ENCODE results near the gene USH2A. TPM values are rescaled to one million over a fixed set of nuclear protein-coding genes. Genes with fewer than 3 reads are reported as not detected.

Gene USH2A
- total RNA-seq, 4 donors from 2014 or later = under 0.01 to 1.9 (median under 0.01) TPM

DNA sequence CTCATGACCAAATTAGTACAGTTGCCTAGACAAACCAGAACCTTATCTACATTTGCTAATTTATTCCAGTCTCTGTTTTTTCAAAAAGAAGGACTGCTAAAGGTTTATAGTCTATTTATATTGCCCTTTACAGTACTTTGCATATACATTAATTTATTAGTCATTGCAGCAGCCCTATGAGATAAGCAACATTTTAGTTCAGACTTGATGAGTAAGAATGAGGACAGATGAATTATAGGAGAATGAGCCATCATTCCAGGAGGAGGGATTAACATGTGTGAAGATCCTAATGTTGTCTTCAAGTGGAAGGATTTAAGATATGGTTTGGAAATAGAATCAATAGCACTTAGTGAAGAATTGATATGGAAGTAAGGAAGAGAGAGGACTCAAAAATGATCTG, 703.7 kb downstream of the USH2A start:
- no peak overlapping the region for H3K27ac ChIP-seq (replicated peaks in 1 of 4)
- no peak for DNase-seq (ENCODE audit: extremely low spot score)
- TF ChIP-seq POLR2AphosphoS5 (IDR thresholded peaks at IDR 0.05) = no peak
- no peaks in the 10 kb centered on the region for H3K36me3 ChIP-seq
- no peaks in the 10 kb centered on the region for H3K4me1 ChIP-seq
- H3K4me3 ChIP-seq = no peak overlapping the region
- H3K27me3 ChIP-seq = peaks cover 0 to 7% (median 0%) of the 10 kb centered on the region in 4 donors
- no peaks in the 10 kb centered on the region for H3K9me3 ChIP-seq
- intact Hi-C loops (cut with DNase I) = no loop called here

DNA sequence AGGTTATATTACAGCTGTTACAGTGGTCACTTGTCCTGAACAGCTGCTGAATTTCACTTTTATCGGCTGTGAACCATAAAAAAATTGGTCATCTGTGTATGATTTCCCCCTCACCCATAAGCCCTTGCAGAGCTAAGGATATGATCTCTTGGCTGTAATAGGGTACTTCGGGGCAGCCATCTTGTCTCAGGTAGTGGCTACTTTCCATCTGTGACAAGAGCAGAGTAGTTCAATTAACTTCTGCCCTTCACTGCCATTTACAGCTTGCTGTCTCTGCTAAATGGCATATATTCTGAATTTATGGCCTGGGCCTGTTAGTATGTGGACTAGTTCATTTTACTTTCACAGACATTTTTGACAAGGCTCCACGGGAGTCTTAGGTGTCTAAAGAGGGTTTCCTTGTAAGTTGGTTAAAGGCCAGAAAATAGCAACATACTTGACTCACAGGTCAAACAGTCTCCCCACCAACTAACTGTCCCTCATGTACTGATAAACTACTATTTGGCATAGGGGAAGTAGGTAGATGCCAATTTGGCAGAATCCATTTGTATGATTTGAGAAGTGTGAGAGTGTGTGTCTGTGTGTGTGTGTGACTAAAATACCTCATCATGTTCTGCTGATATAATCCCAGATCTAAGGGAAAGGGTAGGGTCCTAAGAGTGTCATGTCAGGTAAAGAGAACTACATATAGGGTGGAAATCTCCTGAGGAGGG, 704.5 kb downstream of the USH2A start:
- no peaks in the 10 kb centered on the region for H3K9me3 ChIP-seq
- no peaks in the 10 kb centered on the region for H3K36me3 ChIP-seq
- H3K4me1 ChIP-seq = no peaks in the 10 kb centered on the region
- intact Hi-C loops (cut with DNase I) = no loop called here
- TF ChIP-seq EP300 (IDR thresholded peaks at IDR 0.05) = no peak
- TF ChIP-seq POLR2AphosphoS5 (IDR thresholded peaks at IDR 0.05) = no peak
- TF ChIP-seq, protein P1, sequence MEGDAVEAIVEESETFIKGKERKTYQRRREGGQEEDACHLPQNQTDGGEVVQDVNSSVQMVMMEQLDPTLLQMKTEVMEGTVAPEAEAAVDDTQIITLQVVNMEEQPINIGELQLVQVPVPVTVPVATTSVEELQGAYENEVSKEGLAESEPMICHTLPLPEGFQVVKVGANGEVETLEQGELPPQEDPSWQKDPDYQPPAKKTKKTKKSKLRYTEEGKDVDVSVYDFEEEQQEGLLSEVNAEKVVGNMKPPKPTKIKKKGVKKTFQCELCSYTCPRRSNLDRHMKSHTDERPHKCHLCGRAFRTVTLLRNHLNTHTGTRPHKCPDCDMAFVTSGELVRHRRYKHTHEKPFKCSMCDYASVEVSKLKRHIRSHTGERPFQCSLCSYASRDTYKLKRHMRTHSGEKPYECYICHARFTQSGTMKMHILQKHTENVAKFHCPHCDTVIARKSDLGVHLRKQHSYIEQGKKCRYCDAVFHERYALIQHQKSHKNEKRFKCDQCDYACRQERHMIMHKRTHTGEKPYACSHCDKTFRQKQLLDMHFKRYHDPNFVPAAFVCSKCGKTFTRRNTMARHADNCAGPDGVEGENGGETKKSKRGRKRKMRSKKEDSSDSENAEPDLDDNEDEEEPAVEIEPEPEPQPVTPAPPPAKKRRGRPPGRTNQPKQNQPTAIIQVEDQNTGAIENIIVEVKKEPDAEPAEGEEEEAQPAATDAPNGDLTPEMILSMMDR (IDR thresholded peaks at IDR 0.05) = no peak
- no peak for TF ChIP-seq POLR2A (IDR thresholded peaks at IDR 0.05; ENCODE audit: low read depth)
- no peak overlapping the region for H3K4me3 ChIP-seq
- 30% methylated on average over 3 of the region's 3 CpGs for WGBS
- DNase-seq (ENCODE audit: extremely low spot score) = no peak
- no peak overlapping the region for H3K27ac ChIP-seq (replicated peaks in 1 of 4)
- H3K27me3 ChIP-seq = peaks cover 0 to 7% (median 0%) of the 10 kb centered on the region in 4 donors

DNA sequence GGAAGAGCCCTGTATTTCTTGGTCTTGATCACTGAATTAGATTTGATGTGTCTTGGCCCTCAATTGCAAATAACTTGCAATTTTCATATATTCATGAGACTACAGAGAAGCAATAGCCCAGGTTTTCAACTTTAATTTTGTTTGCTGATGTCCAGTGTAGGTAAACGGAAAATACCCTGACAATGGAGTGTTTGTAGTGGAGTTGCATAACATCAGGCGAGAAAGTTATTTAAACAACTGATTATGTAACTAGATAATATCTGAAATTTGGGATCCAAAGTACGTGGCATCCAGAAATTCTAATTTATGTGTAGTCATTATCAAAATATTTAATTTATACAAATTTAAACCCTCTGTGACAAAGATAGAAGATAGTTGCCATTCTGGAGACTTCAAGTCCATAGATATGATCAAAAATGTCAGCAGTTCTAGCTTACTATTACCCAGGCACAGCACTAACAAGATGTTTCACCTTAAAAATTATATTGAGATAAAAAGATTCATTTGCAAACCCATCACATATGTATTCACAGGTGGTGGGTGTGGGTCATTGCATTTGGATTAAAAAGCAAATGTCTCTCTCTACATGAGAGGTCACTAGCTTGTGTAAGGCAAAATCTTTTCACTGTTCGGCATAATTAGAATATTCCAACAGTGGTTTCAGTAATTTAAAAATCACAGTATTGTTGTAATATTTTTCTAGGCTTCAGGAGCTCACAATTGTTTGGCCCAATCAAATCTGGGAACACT, 705.4 kb downstream of the USH2A start:
- 84% methylated on average over 4 of the region's 4 CpGs for WGBS
- no peak overlapping the region for H3K4me3 ChIP-seq
- intact Hi-C loops (cut with DNase I) = no loop called here
- no peaks in the 10 kb centered on the region for H3K4me1 ChIP-seq
- no peak overlapping the region for H3K27ac ChIP-seq (replicated peaks in 1 of 4)
- peaks cover 0 to 7% (median 0%) of the 10 kb centered on the region in 4 donors for H3K27me3 ChIP-seq
- H3K36me3 ChIP-seq = no peaks in the 10 kb centered on the region
- no peaks in the 10 kb centered on the region for H3K9me3 ChIP-seq
- no peak for TF ChIP-seq POLR2AphosphoS5 (IDR thresholded peaks at IDR 0.05)
- no peak for TF ChIP-seq EP300 (IDR thresholded peaks at IDR 0.05)
- TF ChIP-seq, protein P1 (IDR thresholded peaks at IDR 0.05) = no peak
- no peak for TF ChIP-seq POLR2A (IDR thresholded peaks at IDR 0.05; ENCODE audit: low read depth)
- DNase-seq (ENCODE audit: extremely low spot score) = no peak

DNA sequence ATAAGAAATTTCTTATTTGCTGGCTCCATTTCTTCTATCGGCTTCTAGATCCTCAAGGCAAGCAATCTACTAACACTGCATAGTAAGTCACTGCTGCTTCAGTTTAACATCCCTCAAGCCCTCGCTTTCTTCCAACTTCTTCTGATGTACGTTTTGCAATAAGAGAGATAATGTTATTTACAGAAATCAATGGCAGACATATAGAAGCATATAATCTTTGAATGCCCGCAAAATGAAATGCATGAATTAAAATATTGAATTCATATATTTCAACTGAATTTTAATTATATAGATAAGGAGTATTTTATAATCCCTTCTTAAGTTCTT, 712.4 kb downstream of the USH2A start:
- intact Hi-C loops (cut with DNase I) = no loop called here
- Histone ChIP-seq H3K27ac (replicated peaks in 1 of 4) (no peak overlapping the region), H3K27me3 (peaks cover 0 to 2% (median 0%) of the 10 kb centered on the region in 4 donors), H3K9me3 (no peaks in the 10 kb centered on the region), H3K4me1 (no peaks in the 10 kb centered on the region), H3K4me3 (no peak overlapping the region), H3K36me3 (no peaks in the 10 kb centered on the region)
- WGBS = 83% methylated on average over 4 of the region's 4 CpGs
- TF ChIP-seq POLR2AphosphoS5 (IDR thresholded peaks at IDR 0.05) (no peak), POLR2A (IDR thresholded peaks at IDR 0.05; ENCODE audit: low read depth) (no peak), EP300 (IDR thresholded peaks at IDR 0.05) (no peak)
- TF ChIP-seq, protein P1 (IDR thresholded peaks at IDR 0.05) = no peak
- no peak for DNase-seq (ENCODE audit: extremely low spot score)

GRCh38 chr1:215710036-215710898, 713.0 kb downstream of the USH2A start:
- Histone ChIP-seq H3K27ac (replicated peaks in 1 of 4) (no peak overlapping the region), H3K36me3 (no peaks in the 10 kb centered on the region), H3K4me1 (no peaks in the 10 kb centered on the region), H3K4me3 (no peak overlapping the region), H3K27me3 (no peaks in the 10 kb centered on the region), H3K9me3 (no peaks in the 10 kb centered on the region)
- TF ChIP-seq POLR2AphosphoS5 (IDR thresholded peaks at IDR 0.05) (no peak), POLR2A (IDR thresholded peaks at IDR 0.05; ENCODE audit: low read depth) (no peak), EP300 (IDR thresholded peaks at IDR 0.05) (no peak)
- TF ChIP-seq, protein P1 (IDR thresholded peaks at IDR 0.05) = peak; percentile 10 to 16 (median 15)
- 34% methylated on average over 8 of the region's 8 CpGs for WGBS
- no peak for DNase-seq (ENCODE audit: extremely low spot score)
- intact Hi-C loops (cut with DNase I) = no loop called here
